H1 (cell line): ENCODE data around the gene ZNF189.

ENCODE experiments used
- EP300 ChIP-seq, 2 experiments: IDR thresholded peaks; 1 replicate in 1 of 2; 2 replicates in 1 of 2; pipeline ENCODE4 v1.6.1; 2011 to 2012; ENCODE audit warnings: low read depth in 2 of 2, low read length in 2 of 2, mild to moderate bottlenecking in 2 of 2, borderline replicate concordance in 1 of 2, inconsistent platforms in 1 of 2, moderate library complexity in 1 of 2
- NRF1 ChIP-seq: IDR thresholded peaks from 2 replicates; pipeline ENCODE4 v1.6.1; 2011; ENCODE audit warnings: mild to moderate bottlenecking, low read depth, low read length, improper control_type of control experiment
- SIX5 ChIP-seq: IDR thresholded peaks from 2 replicates; pipeline ENCODE4 v1.6.1; 2011; ENCODE audit warnings: mild to moderate bottlenecking, low read depth, low read length
- ZNF274 ChIP-seq: IDR thresholded peaks from 2 replicates; pipeline ENCODE4 v1.7.0; 2012; ENCODE audit warnings: low read length, borderline replicate concordance; ENCODE audit errors: extremely low read depth
- TF ChIP-seq, protein P1 (sequence below), 3 experiments: IDR thresholded peaks; 1 replicate in 2 of 3; 2 replicates in 1 of 3; pipeline versions ENCODE4 v1.5.1 to v1.6.1; 2011; ENCODE audit warnings: low read length in 3 of 3, mild to moderate bottlenecking in 3 of 3, inconsistent platforms in 2 of 3, low read depth in 1 of 3, moderate library complexity in 1 of 3; ENCODE audit not compliant: insufficient read depth in 1 of 3; ENCODE audit errors: control extremely low read depth in 1 of 3

DNA sequence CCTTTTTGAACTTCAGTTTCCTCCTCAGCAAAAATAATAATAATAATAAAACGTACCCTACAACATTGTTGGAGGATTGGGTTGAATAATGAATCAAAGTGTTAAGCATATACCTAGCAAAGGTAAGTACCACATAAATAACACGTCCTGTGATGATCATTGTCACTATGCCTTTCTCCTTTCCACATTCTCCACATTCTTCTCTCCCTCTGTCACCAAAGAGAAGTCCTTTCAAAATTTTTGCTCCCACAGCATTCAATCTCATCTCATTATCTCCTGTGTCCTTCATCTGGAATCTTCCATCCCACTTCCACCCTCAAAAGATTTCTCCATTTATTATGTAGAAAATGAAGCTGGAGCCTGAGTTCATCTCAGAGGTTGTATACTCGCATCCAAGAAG lies 44.1 kb downstream of the ZNF189 start:
- TF ChIP-seq EP300 (IDR thresholded peaks at IDR 0.05; ENCODE audit: borderline replicate concordance in 1 of 2, low read depth in 2 of 2, low read length in 2 of 2) (no peak), SIX5 (no peak), NRF1 (no peak), ZNF274 (no peak)
- TF ChIP-seq, protein P1, sequence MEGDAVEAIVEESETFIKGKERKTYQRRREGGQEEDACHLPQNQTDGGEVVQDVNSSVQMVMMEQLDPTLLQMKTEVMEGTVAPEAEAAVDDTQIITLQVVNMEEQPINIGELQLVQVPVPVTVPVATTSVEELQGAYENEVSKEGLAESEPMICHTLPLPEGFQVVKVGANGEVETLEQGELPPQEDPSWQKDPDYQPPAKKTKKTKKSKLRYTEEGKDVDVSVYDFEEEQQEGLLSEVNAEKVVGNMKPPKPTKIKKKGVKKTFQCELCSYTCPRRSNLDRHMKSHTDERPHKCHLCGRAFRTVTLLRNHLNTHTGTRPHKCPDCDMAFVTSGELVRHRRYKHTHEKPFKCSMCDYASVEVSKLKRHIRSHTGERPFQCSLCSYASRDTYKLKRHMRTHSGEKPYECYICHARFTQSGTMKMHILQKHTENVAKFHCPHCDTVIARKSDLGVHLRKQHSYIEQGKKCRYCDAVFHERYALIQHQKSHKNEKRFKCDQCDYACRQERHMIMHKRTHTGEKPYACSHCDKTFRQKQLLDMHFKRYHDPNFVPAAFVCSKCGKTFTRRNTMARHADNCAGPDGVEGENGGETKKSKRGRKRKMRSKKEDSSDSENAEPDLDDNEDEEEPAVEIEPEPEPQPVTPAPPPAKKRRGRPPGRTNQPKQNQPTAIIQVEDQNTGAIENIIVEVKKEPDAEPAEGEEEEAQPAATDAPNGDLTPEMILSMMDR (IDR thresholded peaks at IDR 0.05; ENCODE audit: control extremely low read depth in 1 of 3, insufficient read depth in 1 of 3, low read depth in 1 of 3, low read length in 3 of 3), result no peak
